Skin epidermis (tissue), 12 donors: ENCODE measurements around the gene CHST11.
A peak's percentile ranks its signal among the peaks of the same experiment; 100 is the strongest.

ENCODE experiments used
- H3K27ac ChIP-seq, 21 experiments: fragments of 200-600 bp; sonication (generic) in 11 of 21; one replicate each; pipeline ENCODE4 v1.5.0; 2020; ENCODE audit warnings: mild to moderate bottlenecking in 3 of 21, inconsistent platforms in 2 of 21, moderate library complexity in 2 of 21
- H3K4me3 ChIP-seq, 7 experiments: fragments of 200-600 bp; sonication (generic) in 2 of 7; one replicate each; pipeline ENCODE4 v1.5.0; 2020; ENCODE audit warnings: inconsistent platforms in 2 of 7, mild to moderate bottlenecking in 2 of 7, moderate library complexity in 1 of 7

CHST11 gene

GRCh38 chr12:104652358-104652757 lies 195.6 kb downstream of the CHST11 start:
- Histone ChIP-seq H3K4me3 (no peak overlapping the region), H3K27ac (no peak overlapping the region)

GRCh38 chr12:104652910-104653309 lies 196.2 kb downstream of the CHST11 start:
- H3K4me3 ChIP-seq: no peak overlapping the region
- H3K27ac ChIP-seq: no peak overlapping the region

GRCh38 chr12:104653730-104654664 lies 197.2 kb downstream of the CHST11 start:
- H3K27ac ChIP-seq: no peak overlapping the region
- H3K4me3 ChIP-seq: no peak overlapping the region

GRCh38 chr12:104654665-104655609 lies 198.2 kb downstream of the CHST11 start:
- no peak overlapping the region for H3K27ac ChIP-seq
- H3K4me3 ChIP-seq: no peak overlapping the region

GRCh38 chr12:104656383-104656782 lies 199.6 kb downstream of the CHST11 start:
- Histone ChIP-seq H3K27ac (peak overlapping the region in 3 of 21 experiments; percentile 21 to 33 (median 29)), H3K4me3 (no peak overlapping the region)

GRCh38 chr12:104656921-104657320 lies 200.2 kb downstream of the CHST11 start:
- Histone ChIP-seq H3K4me3 (no peak overlapping the region), H3K27ac (peak overlapping the region in 2 of 21 experiments; percentile 29 to 47)

GRCh38 chr12:104657726-104658484 lies 201.2 kb downstream of the CHST11 start:
- Histone ChIP-seq H3K4me3 (no peak overlapping the region), H3K27ac (peak overlapping the region in 1 of 21 experiments; percentile 32)

- no peak overlapping the region for H3K4me3 ChIP-seq
- no peak overlapping the region for H3K27ac ChIP-seq
These were observed 202.3 kb downstream of the CHST11 start for GRCh38 chr12:104659058-104659457.

- Histone ChIP-seq H3K27ac (no peak overlapping the region), H3K4me3 (no peak overlapping the region)
These were observed 205.5 kb downstream of the CHST11 start for GRCh38 chr12:104662203-104662602.

- H3K27ac ChIP-seq: no peak overlapping the region
- no peak overlapping the region for H3K4me3 ChIP-seq
These were observed 206.2 kb downstream of the CHST11 start for GRCh38 chr12:104662908-104663307.

GRCh38 chr12:104664351-104664750 lies 207.6 kb downstream of the CHST11 start:
- Histone ChIP-seq H3K27ac (no peak overlapping the region), H3K4me3 (no peak overlapping the region)

- Histone ChIP-seq H3K4me3 (no peak overlapping the region), H3K27ac (no peak overlapping the region)
These were observed 208.5 kb downstream of the CHST11 start for GRCh38 chr12:104665296-104665695.

- Histone ChIP-seq H3K4me3 (no peak overlapping the region), H3K27ac (peak overlapping the region in 2 of 21 experiments; percentile 26 to 27)
These were observed 210.4 kb downstream of the CHST11 start for GRCh38 chr12:104667139-104667538.

GRCh38 chr12:104668274-104668718 lies 211.5 kb downstream of the CHST11 start:
- H3K27ac ChIP-seq: peak overlapping the region in 15 of 21 experiments; percentile 0 to 84 (median 68)

GRCh38 chr12:104669089-104669721 lies 212.5 kb downstream of the CHST11 start:
- no peak overlapping the region for H3K4me3 ChIP-seq
- H3K27ac ChIP-seq: peak overlapping the region in 18 of 21 experiments; percentile 3 to 84 (median 66)

More at GRCh38 chr12:104668274-104668718, 211.5 kb downstream of the CHST11 start:
- H3K4me3 ChIP-seq: no peak overlapping the region

GRCh38 chr12:104669851-104670337 lies 213.1 kb downstream of the CHST11 start:
- Histone ChIP-seq H3K27ac (peak overlapping the region in 18 of 21 experiments; percentile 2 to 84 (median 65)), H3K4me3 (no peak overlapping the region)

GRCh38 chr12:104670439-104671408 lies 214.0 kb downstream of the CHST11 start:
- peak overlapping the region in 20 of 21 experiments; percentile 23 to 84 (median 72) for H3K27ac ChIP-seq

More at GRCh38 chr12:104670439-104671408, 214.0 kb downstream of the CHST11 start:
- H3K4me3 ChIP-seq: no peak overlapping the region
